GM18873 (cell line): Measurements from ENCODE around the gene FRMD6.
"Not testable (repeated sequence)": the region's sequence is repeated elsewhere in the genome, so short reads cannot be mapped to it uniquely, and the experiment has no call there.

Experiments used
- ATAC-seq: cut with Tn5 transposase; IDR thresholded peaks from one replicate; pipeline ENCODE4 v1.9.1; 2021; ENCODE audit warnings: mild to moderate bottlenecking, moderate library complexity, moderate number of reproducible peaks; ENCODE audit not compliant: unreplicated experiment, low FRiP score

Gene FRMD6

GRCh38 chr14:51627313-51627712 is 24.4 kb upstream of the FRMD6 start:
- no peak for ATAC-seq

GRCh38 chr14:51628238-51628637 is 23.5 kb upstream of the FRMD6 start:
- no peak for ATAC-seq

- ATAC-seq: no peak
These were observed 20.7 kb upstream of the FRMD6 start for GRCh38 chr14:51630987-51631386.

GRCh38 chr14:51633298-51633697 is 18.4 kb upstream of the FRMD6 start:
- ATAC-seq: not testable (repeated sequence)

GRCh38 chr14:51636109-51636508 is 15.6 kb upstream of the FRMD6 start:
- no peak for ATAC-seq

DNA sequence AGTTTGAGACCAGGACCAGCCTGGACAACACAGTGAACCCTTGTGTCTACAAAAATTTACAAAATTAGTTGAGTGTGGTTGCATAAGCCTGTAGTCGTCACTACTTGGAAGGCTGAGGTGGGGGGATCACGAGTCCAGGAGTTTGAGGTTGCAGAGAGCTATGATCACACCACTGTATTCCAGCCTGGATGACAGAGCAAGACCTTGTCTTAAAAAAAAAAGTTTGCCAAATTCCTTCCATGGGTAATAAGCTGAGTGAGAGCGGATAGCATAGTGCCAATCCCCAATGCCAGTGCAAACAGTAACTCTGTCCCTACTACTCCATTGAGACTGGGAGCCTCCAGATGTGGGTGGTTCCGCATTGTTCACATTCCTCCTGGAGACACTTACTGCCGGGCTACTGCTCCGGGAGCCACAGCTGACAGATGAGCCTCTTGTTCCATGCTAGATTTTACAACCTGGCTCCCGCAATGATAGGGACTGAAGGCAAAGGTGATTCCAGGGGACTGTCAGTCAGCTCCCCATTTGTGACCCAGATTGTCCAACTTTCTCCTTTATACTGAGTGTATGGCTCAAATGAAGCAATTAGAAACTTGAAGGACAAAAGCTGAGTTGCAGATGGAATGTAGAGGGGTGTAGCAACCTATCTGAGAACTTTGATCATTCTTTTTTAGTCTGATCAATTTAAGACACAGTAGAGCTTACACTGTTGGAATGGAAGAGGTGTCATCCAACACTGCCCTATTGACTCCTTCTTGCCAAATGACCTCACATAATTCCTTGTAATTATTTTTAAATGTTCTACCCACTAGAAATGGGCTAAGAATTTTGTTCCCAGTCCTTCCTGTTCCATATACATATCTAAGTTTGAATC is 13.4 kb upstream of the FRMD6 start:
- ATAC-seq: no peak

- no peak for ATAC-seq
These were observed 11.9 kb upstream of the FRMD6 start for GRCh38 chr14:51639668-51640316.

- ATAC-seq: no peak
These were observed 8.6 kb upstream of the FRMD6 start for GRCh38 chr14:51643140-51643539.

DNA sequence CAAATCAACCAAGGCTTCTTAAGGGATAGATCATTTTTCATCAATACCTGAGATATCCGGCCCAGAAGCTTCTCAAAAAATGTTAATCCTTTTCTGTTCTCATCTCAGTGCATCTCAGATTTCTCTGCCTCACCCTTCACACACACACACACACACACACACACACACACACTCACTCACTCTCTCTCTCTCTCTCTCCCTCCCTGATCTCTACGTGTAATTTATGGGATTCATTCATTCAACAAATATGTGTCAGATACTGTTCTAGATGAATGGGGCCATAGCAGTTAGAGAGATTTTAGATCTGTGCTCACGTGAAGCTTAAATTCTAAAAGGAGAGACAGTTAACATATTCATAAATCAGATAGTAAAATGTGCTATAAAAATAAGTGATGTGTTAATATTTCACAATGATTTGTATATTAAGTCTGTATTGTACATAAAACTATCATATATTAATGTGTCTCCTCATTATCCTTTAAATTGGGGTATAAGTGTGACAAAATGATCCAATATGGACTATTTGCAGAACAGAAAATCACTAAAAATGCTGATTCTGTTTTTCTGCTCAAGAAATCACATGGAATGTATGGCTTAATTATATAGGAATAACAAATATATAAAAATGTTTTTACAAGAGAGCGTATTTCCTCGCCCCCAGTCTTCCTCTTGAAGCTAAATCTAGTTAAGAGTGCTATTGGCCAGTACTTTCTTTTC is 7.3 kb upstream of the FRMD6 start:
- ATAC-seq: no peak

DNA sequence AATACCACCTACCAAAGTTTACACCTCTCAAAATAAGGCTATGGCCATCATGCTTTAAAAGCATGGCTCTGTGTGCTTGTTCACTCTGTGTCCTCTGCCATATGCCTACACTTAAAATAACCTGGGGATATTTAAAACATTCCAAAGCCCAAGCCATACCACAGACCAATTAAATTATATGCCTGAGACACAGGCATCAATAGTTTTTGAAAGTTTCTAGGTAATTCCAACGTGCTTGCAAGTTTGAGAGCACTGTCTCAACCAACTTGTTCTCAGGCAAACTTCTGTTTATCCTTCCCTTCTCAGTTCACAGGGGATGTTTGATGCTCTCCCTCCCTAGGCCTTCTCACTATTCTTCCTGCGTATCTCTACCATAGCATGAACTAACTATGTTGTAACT is 3.4 kb upstream of the FRMD6 start:
- ATAC-seq: no peak

GRCh38 chr14:51650716-51651387 is 858 bp upstream of the FRMD6 start:
- ATAC-seq: no peak

GRCh38 chr14:51652168-51653078 is 713 bp downstream of the FRMD6 start:
- peak; percentile 28 for ATAC-seq

GRCh38 chr14:51653079-51653774 is 1.5 kb downstream of the FRMD6 start:
- no peak for ATAC-seq

DNA sequence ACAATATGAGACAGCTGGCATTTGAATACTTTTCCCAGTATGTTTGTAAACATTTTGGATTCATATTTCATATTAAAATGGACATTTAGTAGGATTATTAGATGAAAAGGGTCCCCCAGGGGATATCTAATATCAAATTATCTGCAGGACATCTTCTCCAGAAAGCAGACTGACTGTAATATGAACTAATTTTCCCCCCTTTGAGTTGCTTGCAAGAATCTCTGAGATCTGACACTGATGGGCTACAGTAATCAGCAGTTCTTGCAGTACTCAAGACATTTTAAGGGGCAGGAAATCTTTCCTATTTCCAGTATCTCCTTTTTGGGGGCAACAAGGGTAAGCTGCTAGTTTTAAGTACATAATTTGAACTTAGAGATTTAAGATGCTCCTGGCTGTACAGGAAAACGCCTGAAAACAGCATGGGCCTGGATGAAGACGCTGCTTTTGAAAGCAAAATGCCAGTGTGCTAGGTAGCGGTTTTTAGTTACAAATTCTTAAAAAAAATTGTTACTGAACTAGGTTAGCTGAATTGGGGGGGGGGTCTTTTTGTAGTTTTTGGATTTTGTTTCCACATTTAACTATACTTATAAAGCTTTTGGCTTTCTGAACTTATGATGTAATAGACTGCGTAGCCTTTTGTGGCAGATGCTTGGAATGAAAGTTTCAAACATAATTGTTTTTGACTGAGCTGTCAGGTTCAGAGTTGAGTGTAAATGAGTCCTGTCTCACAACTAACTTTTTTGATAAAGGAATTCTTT is 2.2 kb downstream of the FRMD6 start:
- ATAC-seq: no peak

DNA sequence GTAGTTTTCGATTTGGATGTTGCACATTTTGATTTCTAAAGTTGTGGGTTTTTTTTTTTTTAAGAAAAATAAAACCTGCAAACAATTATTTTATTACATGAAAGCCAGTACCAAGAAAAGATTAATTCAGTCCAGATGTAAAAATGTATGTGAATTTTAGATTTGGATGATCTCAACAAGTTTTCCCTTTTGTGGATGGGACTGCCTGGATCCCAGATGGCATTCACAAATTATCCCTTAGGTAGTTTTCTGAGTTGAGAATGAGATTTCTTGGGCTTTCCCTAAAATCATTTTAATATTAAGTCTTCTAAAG is 2.8 kb downstream of the FRMD6 start:
- ATAC-seq: no peak

DNA sequence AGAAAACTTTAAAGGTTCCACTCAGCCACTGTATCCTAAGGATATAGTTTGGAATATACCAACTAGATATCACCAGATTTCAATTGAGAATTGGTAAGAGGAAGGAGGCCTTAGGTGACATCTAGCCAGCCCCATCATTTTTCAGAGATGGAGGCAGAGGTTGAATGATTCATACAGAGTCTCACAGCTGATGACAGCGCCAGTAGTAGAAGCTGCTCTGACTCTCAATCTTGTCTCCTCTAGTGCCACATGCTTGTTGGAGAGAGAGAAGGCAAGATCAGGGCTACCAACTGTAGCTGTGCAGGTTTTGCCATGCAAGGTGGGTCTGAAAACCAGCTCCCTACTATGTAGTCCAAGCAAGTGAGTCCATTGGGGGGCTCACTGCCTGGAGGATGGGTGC is 6.1 kb downstream of the FRMD6 start:
- no peak for ATAC-seq

DNA sequence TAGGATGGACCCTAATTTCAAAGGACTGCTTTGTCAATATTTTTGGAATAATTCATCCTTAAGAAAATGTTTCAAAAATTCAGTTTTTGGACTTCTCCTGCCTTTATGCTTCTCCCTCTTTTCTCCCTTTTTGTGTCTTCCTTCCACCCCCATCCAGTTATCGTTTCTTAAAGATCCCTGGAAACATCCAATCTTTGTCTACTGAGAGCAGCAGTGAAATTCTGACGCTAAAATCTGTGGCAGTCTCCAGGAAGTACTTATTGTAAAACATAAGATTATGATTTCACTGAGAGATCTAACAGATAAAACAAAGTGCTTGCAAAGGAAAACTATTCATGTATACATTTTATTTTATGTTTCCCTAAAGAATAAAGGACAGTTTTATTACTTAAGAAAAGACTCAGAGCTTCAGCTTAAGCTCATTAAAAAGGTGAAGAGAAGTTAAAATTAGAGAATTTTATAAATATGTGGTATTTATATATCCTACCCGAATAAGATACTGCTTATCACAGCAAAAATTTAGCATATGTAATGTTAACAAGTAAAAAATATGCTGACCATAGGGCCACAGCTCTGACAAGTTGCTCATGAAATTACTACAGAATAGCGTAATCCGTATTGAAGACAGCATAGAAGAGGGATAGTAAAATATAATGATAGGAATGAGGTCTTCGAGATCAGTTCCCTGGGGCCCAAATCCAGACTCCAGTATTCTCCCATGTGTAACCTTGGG is 6.9 kb downstream of the FRMD6 start:
- ATAC-seq: no peak

GRCh38 chr14:51660741-51661140 is 9.0 kb downstream of the FRMD6 start:
- no peak for ATAC-seq
